Stimulated activated CD8-positive, alpha-beta memory T cell treated with anti-CD3 and anti-CD28 coated beads, Interleukin-15, amount 100 ng/mL, for 24 hours (primary cell): ENCODE measurements around the gene ZNRF3.

Experiments used
- DNase-seq: peaks from one replicate; pipeline ENCODE4 v3.0.0-alpha.2; 2020; ENCODE audit warnings: low read depth

ZNRF3 gene

GRCh38 chr22:28953976-28954880, 70.9 kb downstream of the ZNRF3 start:
- DNase-seq = no peak

- DNase-seq = peak; percentile 37
Observed at GRCh38 chr22:28955817-28956216, 72.4 kb downstream of the ZNRF3 start.

DNA sequence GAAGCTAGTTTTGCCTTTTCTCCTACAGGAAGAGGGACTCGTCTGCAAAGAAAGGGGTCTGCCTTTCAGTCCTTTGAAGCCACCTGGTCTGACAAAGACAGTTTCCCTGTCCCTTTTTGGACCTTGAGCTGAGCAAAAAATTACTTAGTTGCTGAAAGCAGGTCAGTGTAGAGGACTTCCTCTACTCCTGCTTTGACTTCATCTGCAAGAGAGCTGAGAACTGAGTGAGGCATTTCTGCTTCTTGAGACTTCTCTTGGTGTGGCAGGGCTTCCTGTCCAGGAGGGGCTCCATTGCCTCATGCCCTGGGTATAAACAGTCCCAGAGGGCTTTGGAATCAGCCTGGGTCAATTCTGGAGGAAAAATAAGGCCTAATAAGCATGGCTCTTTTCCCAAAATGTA, 73.1 kb downstream of the ZNRF3 start:
- no peak for DNase-seq

- no peak for DNase-seq
Observed at GRCh38 chr22:28958611-28959010, 75.2 kb downstream of the ZNRF3 start.

DNA sequence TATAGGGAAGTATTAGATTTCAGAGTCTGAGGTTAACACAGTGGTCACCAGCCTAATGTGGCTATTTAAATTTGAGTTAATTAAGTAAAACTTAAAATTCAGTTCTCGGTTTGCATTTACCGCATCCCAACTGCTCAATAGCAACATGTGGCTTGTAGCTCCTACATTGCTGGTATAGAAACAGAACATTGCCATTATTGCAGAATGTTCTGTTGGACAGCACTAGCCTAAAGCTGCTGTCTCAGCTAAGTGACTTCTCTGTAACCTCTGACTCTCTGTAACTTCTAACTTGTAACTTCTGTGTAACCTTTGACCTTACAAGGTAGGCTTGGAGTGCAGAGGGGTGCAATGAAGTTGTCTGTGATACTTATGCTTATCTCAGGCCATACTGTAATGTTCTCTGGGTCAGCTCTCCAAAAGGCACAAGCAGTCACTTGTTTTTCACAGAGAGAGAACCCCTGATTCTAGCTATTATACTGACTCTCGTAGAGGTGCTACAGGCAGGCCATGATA, 78.7 kb downstream of the ZNRF3 start:
- no peak for DNase-seq

DNA sequence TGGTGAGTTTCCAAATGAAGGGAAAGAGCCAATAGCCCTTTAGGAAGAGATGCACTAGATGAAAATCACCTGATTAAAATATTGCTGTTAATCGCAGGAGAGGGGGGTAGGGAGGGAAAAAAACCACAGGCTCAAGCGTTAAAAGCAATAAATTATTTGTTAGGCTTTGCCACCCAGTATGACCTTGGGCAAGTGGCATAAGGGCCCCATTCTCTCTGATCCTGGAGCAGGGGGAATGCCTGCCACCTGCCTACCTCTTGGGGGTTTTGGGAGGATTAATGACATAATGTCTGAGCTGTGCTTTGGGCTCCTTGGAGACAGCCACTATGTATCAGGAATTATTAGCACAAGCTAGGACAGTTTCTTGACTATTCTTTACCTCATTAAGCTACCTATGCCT, 80.0 kb downstream of the ZNRF3 start:
- no peak for DNase-seq

DNA sequence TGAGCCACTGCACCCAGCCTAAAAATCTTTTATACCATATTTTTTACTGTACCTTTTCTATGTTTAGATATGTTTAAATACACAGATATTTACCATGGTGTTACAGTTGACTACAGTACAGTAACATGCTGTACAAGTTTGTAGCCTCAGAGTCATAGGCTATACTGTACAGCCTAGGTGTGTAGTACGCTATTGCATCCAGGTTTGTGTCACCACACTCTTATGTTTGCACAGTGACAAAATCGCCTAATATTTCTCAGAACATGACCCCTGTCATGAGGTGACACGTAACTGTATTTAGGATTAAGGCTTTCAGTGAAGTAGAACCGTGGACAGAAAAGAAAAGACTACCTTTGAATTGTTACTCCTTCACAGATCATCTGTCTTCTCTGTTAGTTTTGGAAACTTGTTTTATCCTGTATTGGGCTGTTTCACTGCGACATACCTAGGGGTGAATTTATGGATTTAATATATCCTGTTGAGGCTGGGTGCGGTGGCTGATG, 83.8 kb downstream of the ZNRF3 start:
- DNase-seq = no peak

GRCh38 chr22:28967969-28968368, 84.6 kb downstream of the ZNRF3 start:
- no peak for DNase-seq

- DNase-seq = no peak
Observed at GRCh38 chr22:28969401-28970168, 86.2 kb downstream of the ZNRF3 start.

- no peak for DNase-seq
Observed at GRCh38 chr22:28973352-28973751, 90.0 kb downstream of the ZNRF3 start.

GRCh38 chr22:28977060-28977459, 93.7 kb downstream of the ZNRF3 start:
- no peak for DNase-seq

- no peak for DNase-seq
Observed at GRCh38 chr22:28977481-28977971, 94.2 kb downstream of the ZNRF3 start.

DNA sequence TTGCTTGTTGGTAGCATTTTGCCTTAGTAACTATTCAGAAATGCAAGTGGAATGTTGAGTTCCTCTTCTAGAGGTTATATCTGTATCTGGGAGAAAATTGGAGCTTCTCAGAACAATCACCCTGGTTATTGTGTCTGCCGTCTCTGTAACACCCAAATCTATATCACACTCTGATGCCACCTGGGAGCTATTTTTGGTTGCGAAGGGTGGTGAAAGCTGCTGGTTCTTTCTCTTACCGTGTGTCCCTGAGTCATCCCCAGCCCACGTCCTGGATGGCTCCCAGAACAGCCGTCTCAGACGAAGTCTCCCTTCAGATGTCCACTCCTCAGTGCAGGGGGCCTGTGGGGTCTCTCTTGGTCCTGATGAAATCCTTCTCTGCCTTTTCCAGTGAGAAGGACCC, 94.8 kb downstream of the ZNRF3 start:
- no peak for DNase-seq

GRCh38 chr22:28978863-28979796, 95.8 kb downstream of the ZNRF3 start:
- DNase-seq = no peak

- DNase-seq = no peak
Observed at GRCh38 chr22:28980326-28980725, 97.0 kb downstream of the ZNRF3 start.

GRCh38 chr22:28981818-28982499, 98.6 kb downstream of the ZNRF3 start:
- no peak for DNase-seq

DNA sequence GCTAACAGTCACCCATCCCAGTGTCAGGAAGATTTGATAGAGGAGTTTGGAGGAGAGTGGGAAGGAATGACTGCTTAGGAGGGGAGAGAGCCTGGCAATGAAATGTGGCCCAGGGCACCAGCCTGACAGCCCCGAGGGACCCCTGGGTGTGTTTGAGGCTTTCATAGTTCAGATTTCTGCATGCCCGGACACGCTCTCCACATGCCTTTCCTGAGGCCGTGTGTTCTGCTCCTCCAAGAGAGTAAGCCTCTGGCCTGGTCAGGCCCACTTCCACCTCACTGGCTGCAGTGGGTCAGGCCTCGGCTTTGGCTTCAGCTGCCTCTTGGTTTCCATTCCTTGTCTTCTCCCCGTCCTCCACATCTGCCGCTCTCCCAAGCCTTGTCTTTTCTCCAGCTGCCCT, 99.8 kb downstream of the ZNRF3 start:
- no peak for DNase-seq

GRCh38 chr22:28983788-28984441, 100.5 kb downstream of the ZNRF3 start:
- DNase-seq = no peak

GRCh38 chr22:28984482-28985158, 101.2 kb downstream of the ZNRF3 start:
- DNase-seq = no peak
